Endothelial cell of umbilical vein (primary cell): Measurements from ENCODE around the gene METRNL. TPM values are rescaled to one million over a fixed set of nuclear protein-coding genes. Genes with fewer than 3 reads are reported as not detected.

ENCODE experiments used
- BruUV-seq: library from RNA; stranded (reverse); fragments of 400-500 nt; replicated peaks from 2 replicates; lab custom pipeline; 2021; lab: Mats Ljungman, UMichigan
- CTCF ChIA-PET: fragments of 300-600, 350-600 bp; sonication (Branson Sonifier 250); formaldehyde crosslinking; loops from one replicate; lab custom pipeline; 2021; ENCODE audit warnings: antibody characterized with exemption, inconsistent platforms; lab: Charles Lee
- POLR2A ChIA-PET: fragments of 300-600, 350-600 bp; sonication (Branson Sonifier 250); formaldehyde crosslinking; loops from one replicate; lab custom pipeline; 2021; ENCODE audit warnings: antibody characterized with exemption, inconsistent platforms; lab: Charles Lee
- DNase-seq: peaks from one replicate; pipeline ENCODE4 v3.0.0-alpha.2; 2011; ENCODE audit warnings: low read depth, low spot score
- FAIRE-seq: peaks from 2 replicates; lab custom pipeline; 2011; peaks lifted over from hg19 to GRCh38; lab: Jason Lieb, UNC
- H2AFZ ChIP-seq: 2 replicates; pipeline ENCODE4 v1.6.0; 2012; ENCODE audit warnings: low read depth, low read length, control low read depth, inconsistent platforms
- H3K27ac ChIP-seq: 2 replicates; pipeline ENCODE4 v1.5.1; 2011; ENCODE audit warnings: low read depth, mild to moderate bottlenecking, control low read depth, low read length, moderate library complexity; ENCODE audit not compliant: insufficient read depth
- H3K27me3 ChIP-seq, 2 experiments: 2 replicates each; pipeline versions ENCODE4 v1.6.0 to v1.6.1; 2011; ENCODE audit warnings: low read length in 2 of 2, mixed read lengths in 1 of 2; ENCODE audit not compliant: control insufficient read depth in 2 of 2, insufficient read depth in 2 of 2
- H3K36me3 ChIP-seq, 2 experiments: 2 replicates in 1 of 2; 3 replicates in 1 of 2; pipeline ENCODE4 v1.5.1; 2011; ENCODE audit warnings: low read length in 2 of 2, mild to moderate bottlenecking in 1 of 2, moderate library complexity in 1 of 2; ENCODE audit not compliant: control insufficient read depth in 2 of 2, insufficient read depth in 2 of 2; ENCODE audit errors: extremely low read depth in 1 of 2
- H3K4me1 ChIP-seq: 3 replicates; pipeline ENCODE4 v1.5.1; 2011; ENCODE audit warnings: mild to moderate bottlenecking, low read length; ENCODE audit not compliant: control insufficient read depth, insufficient read depth; ENCODE audit errors: extremely low read depth
- H3K4me2 ChIP-seq: 2 replicates; pipeline ENCODE4 v1.6.1; 2011; ENCODE audit warnings: low read length, control low read depth, mixed read lengths; ENCODE audit not compliant: insufficient read depth
- H3K4me3 ChIP-seq, 3 experiments: fragments of 200-600 bp in 1 of 3; sonication (generic), shearing (Covaris generic) in 1 of 3; replicated peaks in 1 of 3; 2 replicates each; pipeline ENCODE4 v1.5.1; 2011 to 2016; ENCODE audit warnings: control low read depth in 3 of 3, low read length in 3 of 3, mild to moderate bottlenecking in 2 of 3, inconsistent platforms in 1 of 3, low read depth in 1 of 3, moderate library complexity in 1 of 3; ENCODE audit not compliant: insufficient read depth in 1 of 3
- H3K79me2 ChIP-seq: 2 replicates; pipeline ENCODE4 v1.6.0; 2012; ENCODE audit warnings: low read length, inconsistent platforms; ENCODE audit not compliant: control insufficient read depth, insufficient read depth
- H3K9ac ChIP-seq: replicated peaks from 2 replicates; pipeline ENCODE3; 2011; ENCODE audit warnings: low read length, control low read depth; ENCODE audit not compliant: insufficient read depth; ENCODE audit errors: extremely low read depth
- H3K9me1 ChIP-seq: replicated peaks from 3 replicates; pipeline ENCODE4 v1.6.0; 2011; ENCODE audit warnings: mild to moderate bottlenecking, low read length; ENCODE audit not compliant: control insufficient read depth, insufficient read depth; ENCODE audit errors: extremely low read depth
- H3K9me3 ChIP-seq: replicated peaks from 2 replicates; pipeline ENCODE4 v1.5.1; 2012; ENCODE audit warnings: low read length, inconsistent platforms; ENCODE audit not compliant: control insufficient read depth, insufficient read depth
- H4K20me1 ChIP-seq: replicated peaks from 2 replicates; pipeline ENCODE3; 2011; ENCODE audit warnings: mild to moderate bottlenecking, low read length; ENCODE audit not compliant: control insufficient read depth, insufficient read depth; ENCODE audit errors: extremely low read depth
- CTCF ChIP-seq, 2 donors: IDR thresholded peaks; 1 replicate in 1 of 2; 2 replicates in 1 of 2; pipeline ENCODE4 v1.5.1; 2011; ENCODE audit warnings: low read length in 2 of 2, mild to moderate bottlenecking in 2 of 2, moderate library complexity in 2 of 2, control low read depth in 1 of 2, inconsistent platforms in 1 of 2, low read depth in 1 of 2; ENCODE audit not compliant: insufficient read depth in 1 of 2; ENCODE audit errors: extremely low read depth in 1 of 2
- EZH2 ChIP-seq: IDR thresholded peaks from 2 replicates; pipeline ENCODE4 v1.6.1; 2012; ENCODE audit warnings: borderline replicate concordance, low read depth, mild to moderate bottlenecking, moderate library complexity, low read length, inconsistent platforms; ENCODE audit not compliant: severe bottlenecking
- FOS ChIP-seq: IDR thresholded peaks from 2 replicates; pipeline ENCODE4 v1.6.1; 2011; ENCODE audit warnings: mild to moderate bottlenecking, low read length, moderate library complexity, borderline replicate concordance; ENCODE audit not compliant: insufficient read depth
- GATA2 ChIP-seq: IDR thresholded peaks from 2 replicates; pipeline ENCODE4 v1.7.0; 2011; ENCODE audit warnings: low read depth, mild to moderate bottlenecking, moderate library complexity, mixed read lengths, low read length; ENCODE audit not compliant: insufficient read length, insufficient read depth
- JUN ChIP-seq: IDR thresholded peaks from 2 replicates; pipeline ENCODE4 v1.6.1; 2011; ENCODE audit warnings: borderline replicate concordance, low read depth; ENCODE audit not compliant: insufficient read length, insufficient read depth
- MYC ChIP-seq: IDR thresholded peaks from one replicate; pipeline ENCODE4 v1.6.1; 2011; ENCODE audit warnings: mild to moderate bottlenecking, low read depth, low read length
- POLR2A ChIP-seq: IDR thresholded peaks from 2 replicates; pipeline ENCODE4 v1.6.1; 2012; ENCODE audit warnings: low read depth, mild to moderate bottlenecking, control low read depth, low read length
- POLR2AphosphoS5 ChIP-seq: IDR thresholded peaks from 2 replicates; pipeline ENCODE4 v1.6.1; 2012; ENCODE audit warnings: low read depth, mild to moderate bottlenecking, control low read depth, low read length, moderate library complexity; ENCODE audit not compliant: insufficient read depth
- dilution Hi-C: fragments of 300-500 bp; cut with MboI; formaldehyde crosslinking; loops from one replicate; pipeline ENCODE4 v1.15.0; 2019; ENCODE audit warnings: low sequenced_read_pairs; ENCODE audit not compliant: extremely low pct_ligation_motif_present
- intact Hi-C: fragments of 100-400 bp; cut with micrococcal nuclease; formaldehyde crosslinking; loops from one replicate; pipeline ENCODE4 v1.10.0; 2022
- polyA plus RNA-seq, 4 experiments: library from polyadenylated mRNA; depleted of rRNA in 3 of 4; stranded (reverse) in 3 of 4; unstranded in 1 of 4; fragments of >200 nt; gene quantifications; 2 replicates each; pipeline versions ENCODE4 v1.2.1 to v1.2.3, GENCODE V29; 2011 to 2012; ENCODE audit warnings: missing spikeins in 1 of 4
- total RNA-seq: library from RNA; stranded (reverse); gene quantifications from 2 replicates; pipeline ENCODE4 v1.2.3, GENCODE V29; 2021
- TF ChIP-seq, protein P1 (sequence below): IDR thresholded peaks from 2 replicates; pipeline ENCODE4 v1.6.1; 2011; ENCODE audit not compliant: insufficient read depth, insufficient read length

The METRNL gene
- total and polyA plus RNA-seq, 2 donors (not counting 3 experiments of a cell fraction or from before 2014, with no cell fraction given): 29.5 to 54.4 TPM

GRCh38 chr17:83106056-83106588 is 26.7 kb downstream of the METRNL start:
- intact Hi-C loops (no loop called here), dilution Hi-C loops (no loop called here)
- ChIA-PET POLR2A (no interaction called here), CTCF (no interaction called here)
- DNase-seq (no peak), FAIRE-seq (no peak)
- no peak overlapping the region for H3K4me2 ChIP-seq
- TF ChIP-seq POLR2A (no peak), GATA2 (no peak), FOS (no peak), POLR2AphosphoS5 (no peak), CTCF (IDR thresholded peaks at IDR 0.05; ENCODE audit: extremely low read depth in 1 of 2, insufficient read depth in 1 of 2, low read depth in 1 of 2, low read length in 2 of 2) (no peak), EZH2 (no peak), JUN (no peak), MYC (no peak)
- TF ChIP-seq, protein P1, sequence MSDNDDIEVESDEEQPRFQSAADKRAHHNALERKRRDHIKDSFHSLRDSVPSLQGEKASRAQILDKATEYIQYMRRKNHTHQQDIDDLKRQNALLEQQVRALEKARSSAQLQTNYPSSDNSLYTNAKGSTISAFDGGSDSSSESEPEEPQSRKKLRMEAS: no peak
- H4K20me1 ChIP-seq: no peaks in the 10 kb centered on the region
- no peak overlapping the region for H3K27ac ChIP-seq
- H2AFZ ChIP-seq: no peak overlapping the region
- no peak overlapping the region for H3K9ac ChIP-seq
- H3K4me1 ChIP-seq: peaks cover 25% of the 10 kb centered on the region
- H3K27me3 ChIP-seq: no peaks in the 10 kb centered on the region
- H3K9me1 ChIP-seq: no peaks in the 10 kb centered on the region
- H3K79me2 ChIP-seq: no peaks in the 10 kb centered on the region
- H3K4me3 ChIP-seq: no peak overlapping the region
- BruUV-seq: no TSS peak
- no peaks in the 10 kb centered on the region for H3K36me3 ChIP-seq
- H3K9me3 ChIP-seq: no peaks in the 10 kb centered on the region
